Hindlimb muscle (tissue), 1 donor: ENCODE results near the gene CTIF. TPM values are rescaled to one million over a fixed set of nuclear protein-coding genes. Genes with fewer than 3 reads are reported as not detected.

ENCODE experiments used
- DNase-seq: peaks from one replicate; pipeline ENCODE4 v3.0.0-alpha.2; 2013
- polyA plus RNA-seq: library from polyadenylated mRNA; unstranded; fragments of 120-200 nt; gene quantifications from one replicate; pipeline ENCODE4 v1.2.1, GENCODE V29; 2013; ENCODE audit not compliant: insufficient read length

CTIF gene
- polyA plus RNA-seq, 1 donor, result 47.1 TPM

DNA sequence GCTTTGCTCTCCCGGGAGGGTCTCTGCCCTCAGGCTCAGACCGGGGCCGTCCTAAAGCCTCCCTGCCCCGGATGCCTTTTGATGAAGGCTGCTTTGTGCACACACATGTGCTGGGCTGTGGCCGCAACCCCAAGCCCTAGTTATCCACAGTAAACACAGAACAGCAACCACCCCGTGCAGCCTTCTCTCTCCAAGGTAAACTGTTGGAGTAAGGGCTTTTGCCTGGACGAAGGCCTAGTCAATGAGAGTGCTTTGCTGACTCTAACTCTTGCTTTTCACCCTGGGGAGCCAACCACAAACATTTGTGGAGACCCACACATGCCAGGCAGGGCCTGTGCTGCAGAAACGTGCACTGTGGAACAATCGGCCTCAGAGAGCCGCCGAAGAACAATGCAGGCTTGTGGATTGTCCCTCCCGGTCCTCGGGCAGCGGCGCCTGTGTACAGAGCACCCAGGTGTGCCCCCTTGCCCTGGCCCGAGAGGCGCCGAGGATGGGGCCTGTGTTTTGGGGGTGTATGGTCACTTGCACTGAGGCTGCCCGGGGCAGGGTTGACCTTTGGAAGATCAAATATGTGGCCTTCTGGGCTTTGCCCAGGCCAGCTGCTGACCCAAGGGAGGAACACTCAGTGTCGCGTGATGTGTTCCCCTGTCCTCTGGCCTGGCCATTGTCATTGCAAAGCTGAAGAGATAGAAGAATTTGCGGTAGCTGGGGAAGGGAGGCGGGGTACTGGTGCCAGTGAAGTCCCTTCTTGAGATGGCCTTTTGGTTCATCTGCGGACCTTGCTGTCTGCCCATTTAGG is 37.0 kb downstream of the CTIF start:
- no peak for DNase-seq

DNA sequence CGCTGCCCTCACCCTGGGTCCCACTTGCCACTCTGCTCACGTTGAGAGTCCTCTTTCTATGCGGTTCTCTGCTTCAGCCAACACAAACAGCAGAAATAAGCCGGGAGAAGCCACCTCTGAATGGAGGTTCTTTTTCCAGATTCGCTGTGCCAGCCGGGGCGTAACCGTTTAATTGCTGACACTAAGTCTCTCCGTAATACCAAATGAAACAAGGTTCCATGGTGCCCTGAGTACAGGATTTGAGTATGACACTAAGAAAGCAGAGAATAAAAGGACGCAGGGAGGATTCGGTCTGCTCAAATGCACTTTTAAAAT is 37.6 kb downstream of the CTIF start:
- DNase-seq, result no peak

GRCh38 chr18:48577478-48578190 is 38.8 kb downstream of the CTIF start:
- DNase-seq, result no peak

- DNase-seq, result no peak
These were observed 39.5 kb downstream of the CTIF start for GRCh38 chr18:48578289-48578688.

GRCh38 chr18:48580066-48580465 is 41.2 kb downstream of the CTIF start:
- no peak for DNase-seq

GRCh38 chr18:48580782-48581181 is 42.0 kb downstream of the CTIF start:
- DNase-seq, result peak; percentile 69

GRCh38 chr18:48581206-48581605 is 42.4 kb downstream of the CTIF start:
- peak; percentile 73 for DNase-seq

GRCh38 chr18:48581941-48582340 is 43.1 kb downstream of the CTIF start:
- no peak for DNase-seq

DNA sequence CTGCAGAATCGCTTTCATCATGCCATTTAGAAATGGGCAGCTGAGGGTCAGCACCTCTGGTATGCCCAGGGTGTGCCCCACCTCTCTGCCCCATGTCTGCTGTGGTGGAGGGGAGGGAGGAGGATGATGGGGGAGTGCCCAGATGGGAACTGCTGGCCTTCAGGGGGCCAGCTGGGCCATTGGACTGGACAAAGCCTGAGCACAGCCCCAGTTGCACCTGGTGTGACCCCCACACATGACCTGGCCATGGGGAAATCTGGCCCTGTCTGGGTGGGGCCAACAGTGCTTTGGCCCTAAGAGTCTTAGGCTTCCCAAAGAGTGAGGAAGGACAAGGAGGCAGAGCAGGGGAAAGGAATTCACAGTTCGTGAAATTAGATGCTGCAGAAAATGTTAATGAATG is 44.1 kb downstream of the CTIF start:
- DNase-seq, result no peak

DNA sequence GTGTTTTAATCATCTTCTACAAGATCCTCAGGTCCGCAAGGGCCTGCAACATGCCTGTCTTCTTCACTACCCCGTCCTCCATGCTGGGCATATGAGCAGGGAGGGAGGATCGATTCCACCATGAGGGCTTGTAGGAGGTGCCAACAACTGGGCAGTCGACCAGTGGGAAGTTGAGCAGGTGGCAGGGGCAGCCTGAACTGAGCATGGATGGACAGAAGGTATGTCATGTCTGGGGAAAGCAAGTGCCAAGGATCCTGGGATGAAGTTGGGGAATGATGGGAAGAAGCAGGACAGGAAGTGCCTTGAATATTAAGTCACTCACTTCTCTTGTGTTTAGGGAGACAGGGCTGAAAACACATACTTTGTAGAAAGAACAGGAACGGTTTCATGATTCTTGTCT is 44.7 kb downstream of the CTIF start:
- no peak for DNase-seq

DNA sequence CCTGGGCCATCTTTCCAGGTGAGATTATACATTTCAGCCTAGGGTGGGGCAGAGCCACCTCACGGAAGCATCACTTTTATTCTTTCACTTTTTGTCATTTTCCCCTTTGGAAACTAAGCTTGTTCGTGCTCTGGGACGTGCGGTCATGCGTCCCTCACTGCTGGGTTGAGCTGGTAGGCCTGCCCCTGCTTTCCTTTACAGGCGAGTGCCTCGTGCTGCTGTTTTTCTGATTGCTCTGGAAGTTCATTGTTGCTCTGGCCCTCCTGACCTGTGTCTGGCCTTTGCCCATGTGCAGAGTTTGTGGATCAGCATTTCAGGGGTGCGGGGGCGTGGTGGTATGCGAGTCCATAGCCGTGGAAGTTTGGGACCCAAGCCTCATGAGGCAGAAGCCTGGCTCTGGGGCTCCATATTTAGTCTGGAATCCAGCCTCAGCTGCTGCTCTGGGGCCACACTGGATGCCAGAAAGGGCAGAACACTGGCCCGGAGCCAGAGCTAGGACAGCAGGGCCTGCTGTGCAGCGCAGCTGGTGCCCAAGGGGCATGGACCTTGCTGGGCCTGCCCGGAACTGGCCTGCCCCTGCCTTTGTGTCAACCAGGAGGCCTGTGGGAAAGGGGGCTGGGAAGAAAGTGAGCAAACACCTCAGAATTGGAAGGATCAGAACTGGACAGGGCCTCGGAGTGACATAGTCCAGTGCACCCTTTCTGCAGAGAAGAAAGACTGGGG is 51.1 kb downstream of the CTIF start:
- no peak for DNase-seq

DNA sequence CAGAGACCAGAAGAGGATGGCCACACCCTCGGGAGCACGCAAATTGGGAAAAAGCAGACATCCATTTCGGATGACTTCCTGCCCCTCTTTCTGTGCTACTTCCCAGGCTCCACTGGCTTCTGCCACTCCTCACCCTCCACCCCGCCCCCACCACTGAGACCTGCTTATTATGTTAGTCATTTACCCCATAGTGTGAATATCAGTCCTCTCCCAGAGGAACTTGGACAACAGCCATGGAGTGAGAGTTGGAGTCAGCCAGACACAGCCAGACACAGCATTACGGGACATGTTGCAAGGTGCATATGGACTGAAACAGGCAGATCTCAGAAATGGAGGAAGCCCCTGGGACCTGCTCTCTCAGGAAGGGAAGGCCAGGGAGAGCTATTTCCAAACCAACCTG is 51.8 kb downstream of the CTIF start:
- no peak for DNase-seq

DNA sequence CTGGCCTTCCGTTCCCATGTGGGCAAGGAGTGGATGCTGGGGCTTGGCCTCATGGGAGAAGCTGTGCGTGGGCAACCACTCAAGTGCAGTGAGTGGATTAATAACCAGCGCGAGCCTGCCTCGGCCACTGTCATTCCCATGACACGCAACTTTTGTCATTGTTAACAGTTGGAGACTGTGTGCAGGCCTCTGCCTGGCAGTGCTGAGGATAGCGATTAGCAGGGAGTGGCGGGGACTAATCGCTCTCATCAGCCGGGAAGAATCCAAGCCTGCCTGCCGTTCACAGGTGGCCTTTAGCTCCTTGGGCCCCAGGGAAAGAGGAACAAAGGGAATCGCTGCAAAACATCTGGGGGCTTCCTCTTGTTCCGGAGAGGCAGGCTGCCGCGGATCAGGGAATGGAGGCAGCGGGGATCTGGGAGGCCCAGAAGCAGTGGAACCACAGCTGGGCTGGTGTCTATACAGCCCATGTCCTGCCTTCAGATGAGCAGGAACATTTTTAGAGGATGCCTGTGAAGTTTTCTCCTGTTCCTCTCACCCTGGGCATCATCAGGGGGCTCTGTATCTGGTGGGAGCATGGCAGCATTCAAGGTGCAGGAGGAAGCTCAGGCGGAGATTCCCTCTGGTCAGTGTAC is 53.8 kb downstream of the CTIF start:
- DNase-seq, result no peak

DNA sequence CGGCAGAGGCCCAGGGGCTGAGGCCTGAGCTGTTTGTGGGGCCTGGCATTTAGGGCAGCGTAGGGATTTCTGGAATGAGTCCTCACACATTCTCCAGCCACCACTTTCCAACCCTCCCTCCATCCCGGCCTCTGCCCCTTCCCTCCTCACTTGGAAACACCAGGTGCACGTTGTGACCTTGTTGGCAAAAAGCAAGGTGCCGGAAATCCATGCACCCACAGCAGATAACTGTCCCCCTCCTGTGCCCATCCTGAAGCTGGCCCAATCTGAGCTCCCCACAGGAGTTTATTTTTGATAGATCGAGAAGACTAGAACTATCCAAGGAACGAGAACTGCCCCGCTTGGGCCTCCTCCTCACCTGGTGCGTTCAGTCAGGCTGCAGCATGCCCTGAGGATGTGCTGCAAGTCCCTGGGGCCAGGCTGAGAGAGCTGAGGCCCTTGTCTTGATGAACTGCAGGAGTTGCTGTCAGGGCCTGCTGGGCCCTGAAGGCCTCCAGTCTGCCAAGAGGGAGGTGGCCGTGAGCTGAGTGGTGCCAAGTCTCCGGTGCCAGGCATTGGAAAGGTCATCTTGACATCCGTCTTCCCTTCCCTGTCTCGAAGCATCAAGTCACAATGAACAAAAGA is 55.8 kb downstream of the CTIF start:
- DNase-seq, result no peak

DNA sequence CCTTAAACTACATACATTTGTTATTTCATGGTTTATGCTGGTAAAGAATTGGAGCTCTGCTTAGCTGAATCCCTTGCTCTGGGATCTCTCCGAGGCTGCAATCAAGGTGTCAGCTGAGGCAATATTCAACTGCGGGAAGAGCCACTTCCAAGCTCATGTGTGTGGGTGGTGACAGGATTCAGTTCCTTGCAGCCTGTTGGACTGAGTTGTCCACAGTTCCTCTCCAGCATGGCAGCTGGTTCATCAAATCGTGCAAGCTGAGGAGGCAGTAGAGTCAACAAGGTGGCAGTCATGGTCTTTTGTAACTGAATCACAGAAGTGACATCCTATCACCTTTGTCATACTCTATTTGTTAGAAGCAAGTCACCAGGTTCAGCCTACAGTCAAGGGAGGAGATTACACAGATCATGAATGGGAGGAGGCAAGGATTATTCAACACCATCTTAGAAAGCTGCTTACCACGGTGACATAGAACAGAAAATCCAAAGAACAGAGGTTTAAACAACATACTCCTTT is 56.9 kb downstream of the CTIF start:
- no peak for DNase-seq

DNA sequence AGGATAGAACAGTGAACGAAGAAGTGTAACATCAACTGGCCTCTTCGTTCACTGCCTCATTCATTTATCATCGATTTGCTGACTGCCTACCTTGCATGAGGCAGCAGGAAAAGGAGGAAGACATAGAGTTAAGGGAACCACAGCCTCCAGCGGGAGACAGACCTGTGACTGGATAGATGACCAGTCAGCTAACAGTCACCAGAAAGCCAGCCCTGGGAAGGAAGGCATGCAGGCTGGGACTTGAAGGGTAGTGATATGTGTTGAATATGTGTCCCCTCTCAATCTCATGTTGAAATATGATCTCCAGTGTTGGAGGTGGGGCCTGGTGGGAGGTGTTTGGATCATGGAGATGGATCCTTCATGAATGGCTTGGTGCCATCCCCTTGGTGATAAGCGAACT is 58.3 kb downstream of the CTIF start:
- no peak for DNase-seq

DNA sequence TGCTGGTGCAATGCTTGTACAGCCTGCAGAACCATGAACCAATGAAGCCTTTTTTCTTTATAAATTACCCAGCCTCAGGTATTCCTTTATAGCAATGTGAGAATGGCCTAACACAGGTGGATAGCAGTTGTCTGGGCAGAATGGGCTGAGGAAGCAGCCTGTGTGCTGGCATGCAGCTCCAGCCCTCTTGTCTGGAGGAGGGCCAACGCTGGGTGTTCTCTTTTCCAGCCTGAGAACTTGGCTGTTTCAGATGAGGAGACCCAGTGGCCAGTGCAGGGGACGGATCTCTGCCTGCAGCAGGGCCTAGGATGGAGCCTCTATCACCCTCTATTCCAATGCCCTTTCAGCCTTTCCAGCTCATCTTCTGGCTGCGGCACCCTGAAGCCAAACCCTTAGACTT is 58.8 kb downstream of the CTIF start:
- no peak for DNase-seq

DNA sequence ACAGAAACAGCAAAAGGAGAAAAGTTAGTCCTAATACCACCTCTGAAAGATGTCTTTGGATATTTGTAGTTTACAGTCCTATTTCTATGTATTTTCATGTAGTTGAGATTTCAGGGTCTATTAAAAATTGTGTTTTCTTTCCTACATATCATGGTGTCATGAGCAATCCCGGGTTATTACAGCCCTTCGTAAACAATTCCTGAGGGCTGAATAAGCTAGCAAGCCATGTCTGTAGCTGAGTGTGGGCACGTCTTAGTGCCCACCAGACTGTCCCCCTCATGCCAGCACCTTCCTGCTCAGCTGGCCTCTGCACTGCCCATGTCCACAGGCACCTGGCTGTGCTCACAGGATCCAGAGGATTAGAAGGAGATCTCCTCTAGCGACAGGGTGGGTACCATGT is 60.6 kb downstream of the CTIF start:
- DNase-seq, result no peak

DNA sequence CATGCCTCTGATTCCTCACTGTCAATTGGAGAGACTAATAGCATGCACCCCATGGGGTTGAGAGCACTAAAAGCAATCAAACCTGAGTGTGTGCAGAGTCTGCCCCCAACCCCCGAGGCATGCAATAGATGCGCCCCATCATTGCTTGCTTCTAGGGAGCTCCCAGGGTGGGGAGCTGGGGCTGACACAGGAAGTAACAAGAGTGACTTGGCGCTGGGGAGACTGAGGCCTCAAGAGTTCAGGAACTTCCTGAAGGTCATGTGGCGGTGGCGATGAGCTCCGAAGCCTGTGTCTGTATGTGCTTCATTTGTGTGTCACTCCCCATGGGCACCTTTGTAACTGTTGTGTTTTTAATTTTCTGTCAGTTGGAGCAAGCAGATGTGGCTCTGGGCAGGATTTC is 61.2 kb downstream of the CTIF start:
- DNase-seq, result no peak

- DNase-seq, result no peak
These were observed 61.7 kb downstream of the CTIF start for GRCh38 chr18:48600456-48601090.

GRCh38 chr18:48601343-48601742 is 62.5 kb downstream of the CTIF start:
- no peak for DNase-seq

GRCh38 chr18:48602759-48603390 is 64.0 kb downstream of the CTIF start:
- DNase-seq, result no peak
